Neural cell (in vitro differentiated cells): ENCODE data around the gene PARP15. TPM values are rescaled to one million over a fixed set of nuclear protein-coding genes. Genes with fewer than 3 reads are reported as not detected.

Source experiments
- H2AFZ ChIP-seq: fragments of 200-600, 300-800 bp; sonication (generic), shearing (Covaris generic); 2 replicates; pipeline ENCODE4 v1.6.0; 2014; ENCODE audit warnings: low read depth, mild to moderate bottlenecking, antibody characterized with exemption, low read length, moderate library complexity
- H3F3A ChIP-seq: fragments of 200-600 bp; shearing (Covaris generic); 2 replicates; pipeline ENCODE4 v1.6.1; 2016; ENCODE audit warnings: mild to moderate bottlenecking, moderate library complexity, mixed read lengths, antibody characterized with exemption, low read length; ENCODE audit not compliant: insufficient read depth, poor library complexity, severe bottlenecking
- H3K27ac ChIP-seq: fragments of 200-600, 300-800 bp; sonication (generic), shearing (Covaris generic); 2 replicates; pipeline ENCODE4 v1.5.1; 2014; ENCODE audit warnings: mild to moderate bottlenecking, low read length, moderate library complexity
- H3K27me3 ChIP-seq: fragments of 300-800, 200-600 bp; sonication (generic), shearing (Covaris generic); 2 replicates; pipeline ENCODE4 v1.6.0; 2014; ENCODE audit warnings: mild to moderate bottlenecking, low read depth, low read length, moderate library complexity; ENCODE audit not compliant: insufficient read depth
- H3K36me3 ChIP-seq: fragments of 300-800, 200-600 bp; sonication (generic), shearing (Covaris generic); 2 replicates; pipeline ENCODE4 v1.5.1; 2014; ENCODE audit warnings: mild to moderate bottlenecking, antibody characterized with exemption, low read length, moderate library complexity; ENCODE audit not compliant: insufficient read depth
- H3K4me2 ChIP-seq: fragments of 300-800, 200-600 bp; sonication (generic), shearing (Covaris generic); 2 replicates; pipeline ENCODE4 v1.6.0; 2014; ENCODE audit warnings: mild to moderate bottlenecking, low read length
- H3K4me3 ChIP-seq: fragments of 300-800, 200-600 bp; sonication (generic), shearing (Covaris generic); 2 replicates; pipeline ENCODE4 v1.5.1; 2014; ENCODE audit warnings: mild to moderate bottlenecking, low read length, moderate library complexity
- H3K79me2 ChIP-seq: fragments of 200-600 bp; shearing (Covaris generic); replicated peaks from 2 replicates; pipeline ENCODE4 v1.6.0; 2014; ENCODE audit warnings: mild to moderate bottlenecking, low read length, moderate library complexity; ENCODE audit not compliant: insufficient read depth
- H3K9ac ChIP-seq: fragments of 300-800, 200-600 bp; sonication (generic), shearing (Covaris generic); 2 replicates; pipeline ENCODE4 v1.6.1; 2016; ENCODE audit warnings: mild to moderate bottlenecking, low read length, mixed read lengths
- H3K9me2 ChIP-seq: fragments of 200-600 bp; shearing (Covaris generic); 2 replicates; pipeline ENCODE4 v1.6.1; 2016; ENCODE audit warnings: mild to moderate bottlenecking, low read length, mixed read lengths; ENCODE audit not compliant: insufficient read depth
- H3K9me3 ChIP-seq: fragments of 200-600, 300-800 bp; sonication (generic), shearing (Covaris generic); 2 replicates; pipeline ENCODE4 v1.6.1; 2016; ENCODE audit warnings: mild to moderate bottlenecking, mixed run types, low read length, moderate library complexity, mixed read lengths
- H4K20me1 ChIP-seq: fragments of 200-600 bp; shearing (Covaris generic); 2 replicates; pipeline ENCODE4 v1.6.1; 2016; ENCODE audit warnings: mild to moderate bottlenecking, mixed run types; ENCODE audit not compliant: insufficient read depth
- EP300 ChIP-seq: fragments of 450-650 bp; conservative IDR thresholded peaks from 2 replicates; pipeline ENCODE4 v1.6.1; 2014; ENCODE audit warnings: antibody characterized with exemption, mild to moderate bottlenecking, moderate library complexity; ENCODE audit not compliant: poor library complexity, severe bottlenecking
- EZH2 ChIP-seq: fragments of 200-600, 300-800 bp; shearing (Covaris generic), sonication (generic); IDR thresholded peaks from 2 replicates; pipeline ENCODE4 v1.6.1; 2014; ENCODE audit warnings: antibody characterized with exemption, low read length, borderline replicate concordance, mild to moderate bottlenecking; ENCODE audit not compliant: insufficient read depth, poor library complexity, severe bottlenecking
- MXI1 ChIP-seq: fragments of 450-650 bp; conservative IDR thresholded peaks from 2 replicates; pipeline ENCODE4 v1.6.1; 2014; ENCODE audit warnings: antibody characterized with exemption, mild to moderate bottlenecking; ENCODE audit not compliant: poor library complexity, severe bottlenecking
- POLR2AphosphoS5 ChIP-seq: IDR thresholded peaks from 2 replicates; pipeline ENCODE4 v1.6.1; 2012
- RAD21 ChIP-seq: fragments of 450-650 bp; conservative IDR thresholded peaks from 2 replicates; pipeline ENCODE4 v1.6.1; 2014; ENCODE audit warnings: antibody characterized with exemption, mild to moderate bottlenecking, moderate library complexity
- REST ChIP-seq: IDR thresholded peaks from 2 replicates; pipeline ENCODE4 v1.6.1; 2012; ENCODE audit warnings: borderline replicate concordance
- SMC3 ChIP-seq: fragments of 450-650 bp; conservative IDR thresholded peaks from 2 replicates; pipeline ENCODE4 v1.6.1; 2014; ENCODE audit warnings: antibody characterized with exemption, mild to moderate bottlenecking, moderate library complexity; ENCODE audit not compliant: poor library complexity
- TAF1 ChIP-seq: IDR thresholded peaks from 2 replicates; pipeline ENCODE4 v1.6.1; 2012; ENCODE audit warnings: low read depth
- polyA plus RNA-seq: library from polyadenylated mRNA; depleted of rRNA; stranded (reverse); fragments of >200 nt; gene quantifications from 2 replicates; pipeline ENCODE4 v1.2.3, GENCODE V29; 2014
- TF ChIP-seq, protein P1 (sequence below): fragments of 450-650 bp; IDR thresholded peaks from 2 replicates; pipeline ENCODE4 v1.5.1; 2014; ENCODE audit warnings: antibody characterized with exemption, mild to moderate bottlenecking, moderate library complexity; ENCODE audit not compliant: poor library complexity, severe bottlenecking

PARP15 gene
- polyA plus RNA-seq, 1 donor from 2014 or later = not detected

GRCh38 chr3:122594025-122594424 is 16.6 kb downstream of the PARP15 start:
- Histone ChIP-seq H3F3A (no peaks in the 10 kb centered on the region), H3K4me3 (no peak overlapping the region), H3K9me3 (no peaks in the 10 kb centered on the region), H3K9me2 (no peaks in the 10 kb centered on the region), H3K79me2 (no peaks in the 10 kb centered on the region), H3K36me3 (no peaks in the 10 kb centered on the region), H3K4me2 (no peak overlapping the region), H3K27me3 (no peaks in the 10 kb centered on the region), H2AFZ (no peak overlapping the region), H4K20me1 (no peaks in the 10 kb centered on the region), H3K27ac (no peak overlapping the region), H3K9ac (no peak overlapping the region)
- TF ChIP-seq MXI1 (no peak), EP300 (no peak), SMC3 (no peak), POLR2AphosphoS5 (no peak), EZH2 (no peak), RAD21 (no peak), REST (no peak), TAF1 (no peak)
- TF ChIP-seq, protein P1, sequence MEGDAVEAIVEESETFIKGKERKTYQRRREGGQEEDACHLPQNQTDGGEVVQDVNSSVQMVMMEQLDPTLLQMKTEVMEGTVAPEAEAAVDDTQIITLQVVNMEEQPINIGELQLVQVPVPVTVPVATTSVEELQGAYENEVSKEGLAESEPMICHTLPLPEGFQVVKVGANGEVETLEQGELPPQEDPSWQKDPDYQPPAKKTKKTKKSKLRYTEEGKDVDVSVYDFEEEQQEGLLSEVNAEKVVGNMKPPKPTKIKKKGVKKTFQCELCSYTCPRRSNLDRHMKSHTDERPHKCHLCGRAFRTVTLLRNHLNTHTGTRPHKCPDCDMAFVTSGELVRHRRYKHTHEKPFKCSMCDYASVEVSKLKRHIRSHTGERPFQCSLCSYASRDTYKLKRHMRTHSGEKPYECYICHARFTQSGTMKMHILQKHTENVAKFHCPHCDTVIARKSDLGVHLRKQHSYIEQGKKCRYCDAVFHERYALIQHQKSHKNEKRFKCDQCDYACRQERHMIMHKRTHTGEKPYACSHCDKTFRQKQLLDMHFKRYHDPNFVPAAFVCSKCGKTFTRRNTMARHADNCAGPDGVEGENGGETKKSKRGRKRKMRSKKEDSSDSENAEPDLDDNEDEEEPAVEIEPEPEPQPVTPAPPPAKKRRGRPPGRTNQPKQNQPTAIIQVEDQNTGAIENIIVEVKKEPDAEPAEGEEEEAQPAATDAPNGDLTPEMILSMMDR = no peak

DNA sequence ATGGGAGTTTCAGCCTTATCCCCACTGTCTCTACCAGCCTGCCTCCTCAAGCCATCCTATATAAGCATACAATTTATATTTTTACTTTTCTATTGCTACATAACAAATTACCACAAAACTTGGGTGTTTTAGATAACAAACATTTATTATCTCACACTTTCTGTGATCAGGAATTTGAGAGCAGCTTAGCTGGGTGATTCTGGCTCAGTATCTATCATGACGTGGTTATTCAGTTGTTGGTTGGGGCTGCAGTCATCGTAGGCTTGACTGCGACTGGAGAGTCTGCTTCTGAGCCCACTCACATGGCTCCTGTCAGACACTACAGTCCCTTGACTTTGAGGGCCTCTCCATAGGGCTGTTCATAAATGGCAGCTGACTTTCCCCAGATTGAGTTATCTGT is 20.7 kb downstream of the PARP15 start:
- no peak overlapping the region for H3K9ac ChIP-seq
- H3K27me3 ChIP-seq = no peaks in the 10 kb centered on the region
- H2AFZ ChIP-seq = no peak overlapping the region
- TF ChIP-seq EZH2 (no peak), REST (no peak), MXI1 (no peak), TAF1 (no peak), EP300 (no peak), POLR2AphosphoS5 (no peak), SMC3 (no peak), RAD21 (no peak)
- TF ChIP-seq, protein P1 = no peak
- no peaks in the 10 kb centered on the region for H3K79me2 ChIP-seq
- no peaks in the 10 kb centered on the region for H3F3A ChIP-seq
- no peak overlapping the region for H3K4me3 ChIP-seq
- no peaks in the 10 kb centered on the region for H3K9me3 ChIP-seq
- no peaks in the 10 kb centered on the region for H3K36me3 ChIP-seq
- no peak overlapping the region for H3K4me2 ChIP-seq
- no peaks in the 10 kb centered on the region for H3K9me2 ChIP-seq
- H4K20me1 ChIP-seq = no peaks in the 10 kb centered on the region
- H3K27ac ChIP-seq = no peak overlapping the region
